RKO (cell line): ENCODE results near the gene LPCAT3.
A peak's percentile ranks its signal among the peaks of the same experiment; 100 is the strongest.

Source experiments
- DNase-seq: peaks from one replicate; pipeline ENCODE4 v3.0.0-alpha.2; 2016; ENCODE audit warnings: low spot score

LPCAT3 gene

DNA sequence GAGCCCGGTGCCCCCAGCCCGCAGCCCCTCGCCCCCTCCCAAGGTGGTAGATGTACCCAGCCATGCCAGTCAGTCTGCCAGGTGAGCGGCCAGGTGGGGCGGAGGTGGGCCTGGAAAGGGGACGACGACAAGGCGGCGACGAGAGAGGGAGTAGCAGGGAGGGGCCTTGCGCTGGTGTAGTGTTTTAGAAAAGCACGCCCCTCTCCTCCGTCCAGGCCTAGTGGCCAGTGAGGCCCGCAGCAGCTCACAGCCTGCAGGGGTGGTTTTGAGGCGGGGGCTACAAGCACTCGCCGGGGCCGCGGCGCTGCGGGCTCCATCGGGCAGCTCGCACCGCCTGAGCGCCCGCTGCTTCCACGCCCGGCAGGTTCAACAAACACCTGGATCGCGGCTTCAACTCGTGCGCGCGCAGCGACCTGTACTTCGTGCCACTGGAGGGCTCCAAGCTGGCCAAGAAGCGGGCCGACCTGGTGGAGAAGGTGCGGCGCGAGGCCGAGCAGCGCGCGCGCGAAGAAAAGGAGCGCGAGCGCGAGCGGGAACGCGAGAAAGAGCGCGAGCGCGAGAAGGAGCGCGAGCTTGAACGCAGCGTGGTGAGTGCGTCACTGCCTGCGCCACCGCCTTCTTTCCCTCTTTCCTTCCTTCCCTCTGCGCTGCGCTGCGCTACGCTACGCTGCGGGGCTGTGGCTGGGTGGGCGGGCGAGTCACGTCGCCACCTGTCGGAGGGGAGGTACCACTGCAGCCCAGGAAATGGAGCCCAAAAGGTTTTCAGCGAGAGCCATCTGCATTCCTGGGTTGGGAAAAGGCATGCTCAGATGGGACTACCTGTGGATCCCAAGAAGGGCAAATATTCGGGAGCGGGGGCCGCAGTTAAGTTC, 80.6 kb downstream of the LPCAT3 start:
- DNase-seq = peak; percentile 94

DNA sequence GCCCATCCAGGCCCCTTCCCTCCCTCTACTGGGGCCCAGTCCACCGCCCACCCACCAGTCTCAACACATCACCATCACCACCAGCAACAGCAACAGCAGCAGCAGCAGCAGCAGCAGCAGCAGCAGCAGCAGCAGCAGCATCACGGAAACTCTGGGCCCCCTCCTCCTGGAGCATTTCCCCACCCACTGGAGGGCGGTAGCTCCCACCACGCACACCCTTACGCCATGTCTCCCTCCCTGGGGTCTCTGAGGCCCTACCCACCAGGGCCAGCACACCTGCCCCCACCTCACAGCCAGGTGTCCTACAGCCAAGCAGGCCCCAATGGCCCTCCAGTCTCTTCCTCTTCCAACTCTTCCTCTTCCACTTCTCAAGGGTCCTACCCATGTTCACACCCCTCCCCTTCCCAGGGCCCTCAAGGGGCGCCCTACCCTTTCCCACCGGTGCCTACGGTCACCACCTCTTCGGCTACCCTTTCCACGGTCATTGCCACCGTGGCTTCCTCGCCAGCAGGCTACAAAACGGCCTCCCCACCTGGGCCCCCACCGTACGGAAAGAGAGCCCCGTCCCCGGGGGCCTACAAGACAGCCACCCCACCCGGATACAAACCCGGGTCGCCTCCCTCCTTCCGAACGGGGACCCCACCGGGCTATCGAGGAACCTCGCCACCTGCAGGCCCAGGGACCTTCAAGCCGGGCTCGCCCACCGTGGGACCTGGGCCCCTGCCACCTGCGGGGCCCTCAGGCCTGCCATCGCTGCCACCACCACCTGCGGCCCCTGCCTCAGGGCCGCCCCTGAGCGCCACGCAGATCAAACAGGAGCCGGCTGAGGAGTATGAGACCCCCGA, 81.4 kb downstream of the LPCAT3 start:
- DNase-seq = no peak

DNA sequence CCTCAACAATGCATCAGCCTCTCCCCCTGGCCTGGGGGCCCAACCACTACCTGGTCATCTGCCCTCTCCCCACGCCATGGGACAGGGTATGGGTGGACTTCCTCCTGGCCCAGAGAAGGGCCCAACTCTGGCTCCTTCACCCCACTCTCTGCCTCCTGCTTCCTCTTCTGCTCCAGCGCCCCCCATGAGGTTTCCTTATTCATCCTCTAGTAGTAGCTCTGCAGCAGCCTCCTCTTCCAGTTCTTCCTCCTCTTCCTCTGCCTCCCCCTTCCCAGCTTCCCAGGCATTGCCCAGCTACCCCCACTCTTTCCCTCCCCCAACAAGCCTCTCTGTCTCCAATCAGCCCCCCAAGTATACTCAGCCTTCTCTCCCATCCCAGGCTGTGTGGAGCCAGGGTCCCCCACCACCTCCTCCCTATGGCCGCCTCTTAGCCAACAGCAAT, 82.1 kb downstream of the LPCAT3 start:
- no peak for DNase-seq

DNA sequence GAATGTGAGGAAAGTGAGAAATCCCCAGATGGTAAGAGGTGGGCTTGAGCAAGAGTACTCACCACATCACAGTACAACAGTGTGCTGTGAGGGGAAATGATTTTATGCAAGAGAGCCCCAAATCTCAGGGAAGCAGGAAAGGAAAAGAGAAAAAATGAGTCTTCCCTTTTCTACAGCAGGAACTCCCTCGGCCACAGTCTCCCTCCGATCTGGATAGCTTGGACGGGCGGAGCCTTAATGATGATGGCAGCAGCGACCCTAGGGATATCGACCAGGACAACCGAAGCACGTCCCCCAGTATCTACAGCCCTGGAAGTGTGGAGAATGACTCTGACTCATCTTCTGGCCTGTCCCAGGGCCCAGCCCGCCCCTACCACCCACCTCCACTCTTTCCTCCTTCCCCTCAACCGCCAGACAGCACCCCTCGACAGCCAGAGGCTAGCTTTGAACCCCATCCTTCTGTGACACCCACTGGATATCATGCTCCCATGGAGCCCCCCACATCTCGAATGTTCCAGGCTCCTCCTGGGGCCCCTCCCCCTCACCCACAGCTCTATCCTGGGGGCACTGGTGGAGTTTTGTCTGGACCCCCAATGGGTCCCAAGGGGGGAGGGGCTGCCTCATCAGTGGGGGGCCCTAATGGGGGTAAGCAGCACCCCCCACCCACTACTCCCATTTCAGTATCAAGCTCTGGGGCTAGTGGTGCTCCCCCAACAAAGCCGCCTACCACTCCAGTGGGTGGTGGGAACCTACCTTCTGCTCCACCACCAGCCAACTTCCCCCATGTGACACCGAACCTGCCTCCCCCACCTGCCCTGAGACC, 82.7 kb downstream of the LPCAT3 start:
- no peak for DNase-seq

DNA sequence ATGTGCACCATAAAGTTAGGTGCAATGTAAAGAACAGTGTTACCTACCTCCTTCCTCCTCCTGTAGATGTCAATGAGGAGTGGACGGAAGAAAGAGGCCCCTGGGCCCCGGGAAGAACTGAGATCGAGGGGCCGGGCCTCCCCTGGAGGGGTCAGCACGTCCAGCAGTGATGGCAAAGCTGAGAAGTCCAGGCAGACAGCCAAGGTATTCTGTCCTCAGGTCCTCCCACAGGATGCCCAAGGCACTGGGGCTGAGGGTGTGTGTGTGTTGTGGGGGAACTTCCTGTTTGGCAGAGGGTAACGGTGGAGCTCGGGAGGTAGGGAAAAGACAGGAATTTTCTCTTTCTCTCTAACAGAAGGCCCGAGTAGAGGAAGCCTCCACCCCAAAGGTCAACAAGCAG, 84.2 kb downstream of the LPCAT3 start:
- no peak for DNase-seq

DNA sequence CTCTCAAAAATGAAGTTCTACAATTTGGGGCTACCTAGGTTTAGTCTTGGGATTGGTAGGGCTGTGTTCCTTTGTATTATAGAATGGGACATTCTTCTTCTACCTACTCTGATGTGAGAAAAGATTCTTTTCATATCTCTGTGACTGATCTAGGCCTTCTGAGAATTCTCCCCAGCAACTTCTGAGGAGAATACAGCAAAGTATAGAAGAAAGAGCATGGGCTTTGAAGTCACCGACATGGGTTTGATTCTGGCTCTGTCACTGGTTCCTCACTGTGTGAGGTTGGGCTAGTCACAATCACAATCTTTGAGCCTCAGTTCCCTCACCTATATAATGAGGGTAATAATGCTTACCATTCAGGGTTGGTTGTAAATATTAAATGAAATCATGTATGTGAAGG, 85.5 kb downstream of the LPCAT3 start:
- no peak for DNase-seq

DNA sequence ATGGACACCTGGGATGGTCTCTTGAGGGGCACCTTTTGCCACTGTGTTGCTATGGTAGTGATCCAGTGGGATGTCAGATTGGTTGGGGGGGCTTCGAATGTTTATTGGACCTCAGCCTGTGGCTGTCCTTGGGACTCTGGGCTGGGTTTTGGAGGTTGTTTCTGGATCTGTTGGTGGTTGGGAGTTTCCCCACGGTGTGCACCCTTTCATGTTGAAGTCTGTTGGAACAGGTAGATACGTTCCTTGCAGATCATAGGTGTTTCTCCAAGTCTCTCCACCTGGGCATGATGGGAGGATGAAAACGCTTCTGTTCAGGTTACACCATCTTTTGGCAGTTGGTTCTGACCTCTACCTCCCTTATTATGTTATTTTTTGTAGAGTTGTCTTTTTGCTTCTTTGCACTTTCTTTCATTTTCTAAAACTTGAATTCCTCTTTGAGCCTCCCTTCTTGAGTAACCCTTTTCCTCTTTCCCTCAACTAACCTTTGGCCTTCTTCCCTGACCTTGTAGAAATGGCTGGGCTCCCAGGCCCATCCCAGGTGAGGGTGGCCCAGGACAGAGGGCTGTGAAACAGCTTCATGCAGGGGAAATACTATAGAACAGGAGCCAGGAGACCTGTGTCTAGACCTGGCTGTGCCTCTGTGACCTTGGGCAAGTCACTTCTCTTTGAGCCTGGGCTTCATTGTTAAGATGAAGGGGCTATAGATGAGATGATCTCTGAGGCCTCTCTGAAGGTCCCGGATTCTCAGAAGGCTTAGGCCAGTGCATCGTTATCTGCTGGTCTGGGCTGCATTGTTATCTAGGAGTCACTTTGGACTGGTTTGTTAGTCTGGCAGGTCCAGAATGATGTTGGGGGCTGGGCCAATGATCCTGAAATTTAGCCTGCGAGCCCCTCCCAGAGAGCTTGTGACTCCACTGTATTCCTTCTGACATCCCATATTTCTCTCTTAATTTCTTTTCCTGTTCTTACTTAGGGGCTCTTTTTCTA, 88.5 kb downstream of the LPCAT3 start:
- no peak for DNase-seq

DNA sequence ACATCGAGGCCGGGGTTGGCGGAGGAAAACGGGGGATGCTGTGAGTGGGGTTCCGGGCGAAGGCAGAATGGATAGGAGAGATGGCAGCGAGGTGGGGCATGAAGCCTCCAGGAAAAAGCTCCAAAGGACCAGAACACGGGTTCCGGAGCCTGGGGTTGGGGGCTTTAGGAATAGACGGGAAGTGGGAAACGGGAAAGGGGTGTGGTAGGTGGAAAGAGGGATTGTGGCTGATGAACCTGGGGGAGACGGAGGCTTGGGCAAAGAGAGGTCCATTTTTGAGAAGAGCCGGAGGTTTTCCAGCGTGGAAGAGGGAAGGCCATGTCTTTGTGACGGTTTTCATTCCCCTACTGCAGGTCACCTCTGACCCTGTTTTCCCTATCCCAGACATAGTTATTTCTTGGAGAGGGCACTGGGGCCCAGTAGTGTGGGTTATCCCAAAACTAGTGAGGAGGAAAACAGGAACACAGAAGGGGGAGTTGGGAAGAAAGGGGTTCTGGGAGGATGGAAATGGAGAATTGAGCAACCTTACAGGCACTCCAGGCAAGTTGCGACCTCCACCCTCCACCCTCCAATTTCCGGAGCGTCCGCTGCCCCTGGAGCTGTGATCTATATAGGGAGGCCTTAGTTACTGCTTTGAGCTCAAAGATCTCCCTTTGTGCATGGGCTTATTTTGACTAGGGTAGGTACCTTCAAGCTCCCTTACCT, 89.4 kb downstream of the LPCAT3 start:
- DNase-seq = peak; percentile 24

DNA sequence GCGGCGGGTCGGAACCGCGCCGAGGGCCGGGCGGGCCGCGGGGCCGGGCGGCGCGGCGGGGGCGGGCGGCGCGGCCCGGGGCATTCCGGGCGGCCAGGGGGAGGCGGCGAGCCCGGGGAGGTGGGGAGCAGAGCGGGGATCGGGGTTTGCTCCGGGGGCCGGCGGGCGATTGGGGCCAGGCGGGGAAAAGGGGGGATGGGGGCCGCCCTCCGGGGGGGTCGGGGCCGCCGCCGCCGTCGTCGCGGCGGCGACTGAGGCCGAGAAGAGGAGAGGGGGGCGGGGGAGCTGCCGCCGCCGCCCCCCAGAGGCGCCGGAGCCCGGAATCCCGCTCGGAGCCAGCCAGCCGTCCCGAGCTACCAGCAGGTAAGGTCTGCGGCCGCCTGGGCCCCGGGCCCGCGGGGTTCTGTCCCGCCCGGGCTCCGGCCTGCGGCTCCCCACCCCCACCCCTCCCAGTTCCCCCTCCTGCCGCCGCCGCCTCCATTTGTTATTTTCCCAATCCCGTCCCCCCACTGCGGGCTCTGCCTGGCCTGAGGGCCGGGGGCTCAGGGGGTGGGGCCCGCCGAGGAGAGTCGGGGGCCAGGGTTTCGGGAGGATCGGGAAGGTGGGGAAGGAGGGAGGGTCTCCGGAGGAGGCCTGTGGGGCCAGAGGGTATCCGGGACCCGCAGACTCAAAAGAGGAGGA, 90.1 kb downstream of the LPCAT3 start:
- DNase-seq = no peak

DNA sequence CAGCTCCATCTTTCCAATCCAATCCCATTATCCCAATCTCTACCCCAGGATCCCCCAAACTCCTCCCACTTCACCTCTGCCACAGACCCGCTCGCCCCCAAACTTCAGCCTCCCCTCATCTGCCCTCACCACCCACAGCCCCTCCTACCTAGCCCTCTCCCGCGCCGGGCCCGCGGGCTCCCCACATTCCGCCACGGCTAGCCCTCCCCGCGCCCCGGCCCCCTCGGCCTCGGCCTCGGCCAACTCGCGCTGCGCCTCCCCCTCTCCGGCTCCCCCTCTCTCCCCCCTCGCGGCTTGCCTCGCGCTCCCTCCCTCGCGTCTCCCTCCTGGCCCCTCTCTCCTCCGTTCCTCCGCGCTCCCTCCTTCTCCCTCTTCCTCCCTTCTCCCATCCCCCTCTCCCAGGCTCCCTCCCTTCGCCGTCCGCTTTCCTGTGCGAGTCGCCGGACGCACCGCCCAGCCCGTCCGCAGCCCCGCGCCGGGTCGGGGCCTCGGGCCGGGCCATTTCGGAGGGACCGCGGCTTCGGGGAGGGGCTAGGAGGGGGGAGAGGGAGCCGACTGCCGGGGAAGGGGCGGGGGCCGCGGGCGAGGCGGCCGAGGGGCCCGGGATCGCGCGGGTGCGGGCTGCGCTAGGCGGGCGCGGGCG, 90.8 kb downstream of the LPCAT3 start, which contains the start of gene ATN1:
Gene ATN1 (plus strand): TSS at position 581 of the 643 bp plus-strand sequence. CDS start 6,043 bp downstream, outside the sequence.
- DNase-seq = peak; percentile 49
